WTC11 (cell line): Measurements from ENCODE around the gene SH3BGRL. TPM values are rescaled to one million over a fixed set of nuclear protein-coding genes. Genes with fewer than 3 reads are reported as not detected.
A peak's percentile ranks its signal among the peaks of the same experiment; 100 is the strongest.

Source experiments
- ATAC-seq: fragments of 200-7000 bp; cut with Tn5 transposase; 2 replicates; pipeline ENCODE4 v1.10.0; 2021; ENCODE audit warnings: mild to moderate bottlenecking, moderate library complexity
- CTCF ChIA-PET: fragments of 300-600 bp; sonication (Branson Sonifier 250); formaldehyde crosslinking; loops from one replicate; lab custom pipeline; 2021; ENCODE audit warnings: antibody characterized with exemption; lab: Charles Lee
- POLR2A ChIA-PET: fragments of 350-600 bp; sonication (Branson Sonifier 250); formaldehyde crosslinking; loops from one replicate; lab custom pipeline; 2021; ENCODE audit warnings: antibody characterized with exemption; lab: Charles Lee
- DNase-seq: peaks from one replicate; pipeline ENCODE4 v3.0.0; 2021; ENCODE audit warnings: low spot score
- H3K27ac Mint-ChIP-seq: 2 replicates; pipeline ENCODE4 v1.8.0; 2021; ENCODE audit warnings: mixed read lengths
- H3K27me3 Mint-ChIP-seq: 2 replicates; pipeline ENCODE4 v1.8.0; 2021; ENCODE audit warnings: low read depth, mild to moderate bottlenecking, moderate library complexity, mixed read lengths
- H3K36me3 Mint-ChIP-seq: 2 replicates; pipeline ENCODE4 v1.8.0; 2021; ENCODE audit warnings: mixed read lengths
- H3K4me1 Mint-ChIP-seq: 2 replicates; pipeline ENCODE4 v1.8.0; 2022; ENCODE audit warnings: mixed read lengths
- H3K4me3 Mint-ChIP-seq: 2 replicates; pipeline ENCODE4 v1.8.0; 2021; ENCODE audit warnings: mild to moderate bottlenecking, moderate library complexity, mixed read lengths
- H3K9me3 Mint-ChIP-seq: 2 replicates; pipeline ENCODE4 v1.8.0; 2021; ENCODE audit warnings: mixed read lengths
- CREB1 ChIP-seq: sonication (generic); formaldehyde crosslinking; IDR thresholded peaks from 2 replicates; pipeline ENCODE4 v1.8.0; 2023; ENCODE audit warnings: mild to moderate bottlenecking, missing genetic modification reagents
- E2F5 ChIP-seq: sonication (generic); formaldehyde crosslinking; IDR thresholded peaks from 2 replicates; pipeline ENCODE4 v1.8.1; 2022; ENCODE audit warnings: mild to moderate bottlenecking, moderate library complexity, missing genetic modification reagents
- HMGA2 ChIP-seq: fragments of 250-450 bp; sonication (Bioruptor Pico); IDR thresholded peaks from 2 replicates; pipeline ENCODE4 v1.4.0; 2021; ENCODE audit warnings: mild to moderate bottlenecking, moderate library complexity
- KAT7 ChIP-seq: sonication (generic); formaldehyde crosslinking; IDR thresholded peaks from 2 replicates; pipeline ENCODE4 v1.8.1; 2023; ENCODE audit warnings: missing genetic modification reagents, mild to moderate bottlenecking, borderline replicate concordance
- NR2C2 ChIP-seq: sonication (generic); formaldehyde crosslinking; IDR thresholded peaks from 2 replicates; pipeline ENCODE4 v1.8.0; 2022; ENCODE audit warnings: mild to moderate bottlenecking, missing genetic modification reagents
- SMAD3 ChIP-seq: sonication (generic); formaldehyde crosslinking; IDR thresholded peaks from 2 replicates; pipeline ENCODE4 v1.8.0; 2022; ENCODE audit warnings: missing genetic modification reagents, mild to moderate bottlenecking, borderline replicate concordance
- ZNF263 ChIP-seq: sonication (generic); formaldehyde crosslinking; IDR thresholded peaks from 2 replicates; pipeline ENCODE4 v1.8.1; 2022; ENCODE audit warnings: low read depth, mild to moderate bottlenecking, moderate library complexity, missing genetic modification reagents
- ZNF281 ChIP-seq: sonication (generic); formaldehyde crosslinking; IDR thresholded peaks from 2 replicates; pipeline ENCODE4 v1.8.0; 2023; ENCODE audit warnings: mild to moderate bottlenecking, missing genetic modification reagents
- ZNF423 ChIP-seq: fragments of 250-450 bp; sonication (Bioruptor Pico); IDR thresholded peaks from 2 replicates; pipeline ENCODE4 v2.1.2; 2022; ENCODE audit warnings: mild to moderate bottlenecking, moderate library complexity
- total RNA-seq: library from RNA; stranded (reverse); gene quantifications from 3 replicates; pipeline ENCODE4 v1.2.3, GENCODE V29; 2021
- TF ChIP-seq, protein P1 (sequence below): sonication (generic); formaldehyde crosslinking; IDR thresholded peaks from 2 replicates; pipeline ENCODE4 v1.8.0; 2022; ENCODE audit warnings: mild to moderate bottlenecking, missing genetic modification reagents
- TF ChIP-seq, protein P2 (sequence below): sonication (generic); formaldehyde crosslinking; IDR thresholded peaks from 2 replicates; pipeline ENCODE4 v1.8.1; 2023; ENCODE audit warnings: mild to moderate bottlenecking, missing genetic modification reagents, borderline replicate concordance
- TF ChIP-seq, protein P3 (sequence below): fragments of 250-450 bp; sonication (Bioruptor Pico); conservative IDR thresholded peaks from 2 replicates; pipeline ENCODE4 v1.9.0; 2021; ENCODE audit warnings: mild to moderate bottlenecking
- TF ChIP-seq, protein P4 (sequence below): sonication (generic); formaldehyde crosslinking; conservative IDR thresholded peaks from 2 replicates; pipeline ENCODE4 v1.8.1; 2023; ENCODE audit warnings: mild to moderate bottlenecking, low read depth, missing genetic modification reagents, moderate library complexity
- TF ChIP-seq, protein P5 (sequence below): sonication (generic); formaldehyde crosslinking; IDR thresholded peaks from 2 replicates; pipeline ENCODE4 v1.8.1; 2022; ENCODE audit warnings: mild to moderate bottlenecking, missing genetic modification reagents, moderate library complexity, borderline replicate concordance

SH3BGRL gene
- total RNA-seq, 1 experiment from 2014 or later, result 37.3 TPM

- TF ChIP-seq, protein P1, sequence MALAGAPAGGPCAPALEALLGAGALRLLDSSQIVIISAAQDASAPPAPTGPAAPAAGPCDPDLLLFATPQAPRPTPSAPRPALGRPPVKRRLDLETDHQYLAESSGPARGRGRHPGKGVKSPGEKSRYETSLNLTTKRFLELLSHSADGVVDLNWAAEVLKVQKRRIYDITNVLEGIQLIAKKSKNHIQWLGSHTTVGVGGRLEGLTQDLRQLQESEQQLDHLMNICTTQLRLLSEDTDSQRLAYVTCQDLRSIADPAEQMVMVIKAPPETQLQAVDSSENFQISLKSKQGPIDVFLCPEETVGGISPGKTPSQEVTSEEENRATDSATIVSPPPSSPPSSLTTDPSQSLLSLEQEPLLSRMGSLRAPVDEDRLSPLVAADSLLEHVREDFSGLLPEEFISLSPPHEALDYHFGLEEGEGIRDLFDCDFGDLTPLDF (CRISPR knock-in tag), result no peak
- TF ChIP-seq, protein P2, sequence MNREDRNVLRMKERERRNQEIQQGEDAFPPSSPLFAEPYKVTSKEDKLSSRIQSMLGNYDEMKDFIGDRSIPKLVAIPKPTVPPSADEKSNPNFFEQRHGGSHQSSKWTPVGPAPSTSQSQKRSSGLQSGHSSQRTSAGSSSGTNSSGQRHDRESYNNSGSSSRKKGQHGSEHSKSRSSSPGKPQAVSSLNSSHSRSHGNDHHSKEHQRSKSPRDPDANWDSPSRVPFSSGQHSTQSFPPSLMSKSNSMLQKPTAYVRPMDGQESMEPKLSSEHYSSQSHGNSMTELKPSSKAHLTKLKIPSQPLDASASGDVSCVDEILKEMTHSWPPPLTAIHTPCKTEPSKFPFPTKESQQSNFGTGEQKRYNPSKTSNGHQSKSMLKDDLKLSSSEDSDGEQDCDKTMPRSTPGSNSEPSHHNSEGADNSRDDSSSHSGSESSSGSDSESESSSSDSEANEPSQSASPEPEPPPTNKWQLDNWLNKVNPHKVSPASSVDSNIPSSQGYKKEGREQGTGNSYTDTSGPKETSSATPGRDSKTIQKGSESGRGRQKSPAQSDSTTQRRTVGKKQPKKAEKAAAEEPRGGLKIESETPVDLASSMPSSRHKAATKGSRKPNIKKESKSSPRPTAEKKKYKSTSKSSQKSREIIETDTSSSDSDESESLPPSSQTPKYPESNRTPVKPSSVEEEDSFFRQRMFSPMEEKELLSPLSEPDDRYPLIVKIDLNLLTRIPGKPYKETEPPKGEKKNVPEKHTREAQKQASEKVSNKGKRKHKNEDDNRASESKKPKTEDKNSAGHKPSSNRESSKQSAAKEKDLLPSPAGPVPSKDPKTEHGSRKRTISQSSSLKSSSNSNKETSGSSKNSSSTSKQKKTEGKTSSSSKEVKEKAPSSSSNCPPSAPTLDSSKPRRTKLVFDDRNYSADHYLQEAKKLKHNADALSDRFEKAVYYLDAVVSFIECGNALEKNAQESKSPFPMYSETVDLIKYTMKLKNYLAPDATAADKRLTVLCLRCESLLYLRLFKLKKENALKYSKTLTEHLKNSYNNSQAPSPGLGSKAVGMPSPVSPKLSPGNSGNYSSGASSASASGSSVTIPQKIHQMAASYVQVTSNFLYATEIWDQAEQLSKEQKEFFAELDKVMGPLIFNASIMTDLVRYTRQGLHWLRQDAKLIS (CRISPR knock-in tag), result no peak
- TF ChIP-seq, all 79 proteins: peak for 0
Measured at GRCh38 chrX:81240701-81241331, 38.9 kb downstream of the SH3BGRL start (continued).

DNA sequence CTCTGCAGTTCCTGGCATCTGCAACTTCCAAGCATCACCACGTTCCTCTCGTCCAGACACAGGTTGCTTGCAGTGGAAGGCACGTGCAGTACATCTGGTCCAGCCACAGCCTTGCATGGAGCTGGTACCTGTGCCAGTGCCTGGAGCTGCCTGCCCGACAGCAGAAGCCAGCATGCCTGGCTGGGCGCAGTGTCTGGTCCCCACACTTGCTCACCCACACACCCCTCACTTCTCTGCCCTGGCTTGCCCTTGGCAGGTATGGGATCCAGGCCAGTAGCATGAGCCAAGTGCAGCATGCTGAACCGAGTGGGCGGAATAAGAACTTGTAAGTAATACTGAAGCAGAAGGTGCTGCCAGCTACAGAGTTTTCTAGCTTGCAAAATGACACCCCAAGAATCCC lies 39.9 kb downstream of the SH3BGRL start:
- Mint-ChIP-seq H3K9me3 (no peaks in the 10 kb centered on the region), H3K27me3 (no peaks in the 10 kb centered on the region), H3K4me3 (no peak overlapping the region), H3K4me1 (peaks cover 3% of the 10 kb centered on the region), H3K36me3 (no peaks in the 10 kb centered on the region; the same call in 1 of the 2 replicates), H3K27ac (no peak overlapping the region)
- ChIA-PET CTCF (no interaction called here), POLR2A (no interaction called here)
- TF ChIP-seq CREB1 (CRISPR knock-in tag) (no peak), NR2C2 (CRISPR knock-in tag) (no peak), E2F5 (no peak)
- DNase-seq (no peak), ATAC-seq (no peak)

GRCh38 chrX:81255876-81256275 lies 54.0 kb downstream of the SH3BGRL start:
- ATAC-seq (no peak), DNase-seq (no peak)
- H3K4me3 Mint-ChIP-seq, result no peak overlapping the region
- POLR2A ChIA-PET, result no interaction called here
- no peaks in the 10 kb centered on the region for H3K36me3 Mint-ChIP-seq
- CTCF ChIA-PET, result no interaction called here
- TF ChIP-seq KAT7 (no peak), ZNF263 (no peak)
- no peaks in the 10 kb centered on the region for H3K9me3 Mint-ChIP-seq
- no peak overlapping the region for H3K27ac Mint-ChIP-seq
- no peaks in the 10 kb centered on the region for H3K27me3 Mint-ChIP-seq
- H3K4me1 Mint-ChIP-seq, result peaks cover 35% of the 10 kb centered on the region

DNA sequence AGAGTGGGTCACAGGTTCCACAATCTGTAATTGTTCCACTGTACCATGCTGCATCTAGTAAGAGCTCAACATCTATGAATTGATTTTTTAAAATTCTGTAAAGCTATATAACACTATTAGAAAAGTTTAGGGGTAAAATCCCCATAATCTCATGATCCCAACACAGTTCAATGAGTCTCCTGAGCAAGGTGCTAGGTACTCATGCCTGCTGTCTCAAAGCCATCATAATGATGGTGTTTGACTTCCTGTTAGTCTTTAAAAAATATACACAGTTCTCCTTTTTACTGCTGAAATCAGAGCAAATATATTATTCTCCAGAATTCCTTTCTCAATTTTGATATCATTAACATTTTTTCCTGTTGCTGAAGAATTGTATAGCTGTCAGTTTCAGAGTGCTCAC lies 55.9 kb downstream of the SH3BGRL start:
- Mint-ChIP-seq H3K4me3 (no peak overlapping the region), H3K36me3 (no peaks in the 10 kb centered on the region), H3K4me1 (peaks cover 48% of the 10 kb centered on the region), H3K27ac (0 out of 2 replicates have a peak overlapping the region, but pooled peaks have one; percentile 88), H3K9me3 (no peaks in the 10 kb centered on the region), H3K27me3 (no peaks in the 10 kb centered on the region)
- ChIA-PET CTCF (no interaction called here), POLR2A (no interaction called here)
- DNase-seq, result no peak
- no peak for ATAC-seq
- no peak for TF ChIP-seq SMAD3 (CRISPR knock-in tag)
- TF ChIP-seq, protein P3, sequence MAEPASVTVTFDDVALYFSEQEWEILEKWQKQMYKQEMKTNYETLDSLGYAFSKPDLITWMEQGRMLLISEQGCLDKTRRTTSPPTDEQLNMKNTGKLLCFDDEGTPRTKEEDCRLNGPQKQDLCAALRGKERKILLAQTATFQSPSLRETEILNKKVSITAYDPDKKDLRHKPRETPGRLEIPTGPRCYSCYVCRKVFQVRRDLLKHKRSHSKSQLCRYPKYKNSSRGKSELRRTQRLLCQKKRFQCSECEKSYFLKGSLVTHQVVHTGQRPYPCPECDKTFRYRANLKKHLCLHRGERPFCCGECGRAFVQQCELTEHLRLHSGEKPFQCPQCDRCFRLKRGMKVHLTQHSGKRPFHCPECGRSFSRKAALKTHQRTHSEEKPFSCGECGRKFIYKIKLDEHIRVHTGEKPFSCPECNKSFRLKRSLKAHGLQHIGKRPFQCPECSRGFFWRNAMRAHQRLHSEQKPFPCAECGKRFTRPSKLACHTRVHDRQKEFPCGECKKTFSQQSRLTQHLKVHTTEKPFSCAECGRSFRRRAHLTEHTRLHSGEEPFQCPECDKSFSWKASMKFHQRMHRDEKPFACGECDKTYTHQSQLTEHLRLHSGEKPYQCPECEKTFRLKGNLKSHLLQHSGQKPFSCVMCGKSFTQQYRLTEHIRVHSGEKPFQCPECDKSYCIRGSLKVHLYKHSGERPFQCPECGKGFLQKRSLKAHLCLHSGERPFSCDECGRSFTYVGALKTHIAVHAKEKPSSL (CRISPR knock-in tag), result no peak
- TF ChIP-seq, protein P4, sequence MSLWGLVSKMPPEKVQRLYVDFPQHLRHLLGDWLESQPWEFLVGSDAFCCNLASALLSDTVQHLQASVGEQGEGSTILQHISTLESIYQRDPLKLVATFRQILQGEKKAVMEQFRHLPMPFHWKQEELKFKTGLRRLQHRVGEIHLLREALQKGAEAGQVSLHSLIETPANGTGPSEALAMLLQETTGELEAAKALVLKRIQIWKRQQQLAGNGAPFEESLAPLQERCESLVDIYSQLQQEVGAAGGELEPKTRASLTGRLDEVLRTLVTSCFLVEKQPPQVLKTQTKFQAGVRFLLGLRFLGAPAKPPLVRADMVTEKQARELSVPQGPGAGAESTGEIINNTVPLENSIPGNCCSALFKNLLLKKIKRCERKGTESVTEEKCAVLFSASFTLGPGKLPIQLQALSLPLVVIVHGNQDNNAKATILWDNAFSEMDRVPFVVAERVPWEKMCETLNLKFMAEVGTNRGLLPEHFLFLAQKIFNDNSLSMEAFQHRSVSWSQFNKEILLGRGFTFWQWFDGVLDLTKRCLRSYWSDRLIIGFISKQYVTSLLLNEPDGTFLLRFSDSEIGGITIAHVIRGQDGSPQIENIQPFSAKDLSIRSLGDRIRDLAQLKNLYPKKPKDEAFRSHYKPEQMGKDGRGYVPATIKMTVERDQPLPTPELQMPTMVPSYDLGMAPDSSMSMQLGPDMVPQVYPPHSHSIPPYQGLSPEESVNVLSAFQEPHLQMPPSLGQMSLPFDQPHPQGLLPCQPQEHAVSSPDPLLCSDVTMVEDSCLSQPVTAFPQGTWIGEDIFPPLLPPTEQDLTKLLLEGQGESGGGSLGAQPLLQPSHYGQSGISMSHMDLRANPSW (CRISPR knock-in tag), result no peak
- no peak for TF ChIP-seq CREB1 (CRISPR knock-in tag)
- TF ChIP-seq KAT7, result no peak
- TF ChIP-seq ZNF281 (CRISPR knock-in tag), result no peak
- TF ChIP-seq HMGA2 (CRISPR knock-in tag), result no peak
- TF ChIP-seq, protein P5, sequence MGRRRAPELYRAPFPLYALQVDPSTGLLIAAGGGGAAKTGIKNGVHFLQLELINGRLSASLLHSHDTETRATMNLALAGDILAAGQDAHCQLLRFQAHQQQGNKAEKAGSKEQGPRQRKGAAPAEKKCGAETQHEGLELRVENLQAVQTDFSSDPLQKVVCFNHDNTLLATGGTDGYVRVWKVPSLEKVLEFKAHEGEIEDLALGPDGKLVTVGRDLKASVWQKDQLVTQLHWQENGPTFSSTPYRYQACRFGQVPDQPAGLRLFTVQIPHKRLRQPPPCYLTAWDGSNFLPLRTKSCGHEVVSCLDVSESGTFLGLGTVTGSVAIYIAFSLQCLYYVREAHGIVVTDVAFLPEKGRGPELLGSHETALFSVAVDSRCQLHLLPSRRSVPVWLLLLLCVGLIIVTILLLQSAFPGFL (CRISPR knock-in tag), result no peak
- TF ChIP-seq ZNF423 (CRISPR knock-in tag), result no peak
